ENCODE measurements around the gene MEGF11.

Gene MEGF11

DNA sequence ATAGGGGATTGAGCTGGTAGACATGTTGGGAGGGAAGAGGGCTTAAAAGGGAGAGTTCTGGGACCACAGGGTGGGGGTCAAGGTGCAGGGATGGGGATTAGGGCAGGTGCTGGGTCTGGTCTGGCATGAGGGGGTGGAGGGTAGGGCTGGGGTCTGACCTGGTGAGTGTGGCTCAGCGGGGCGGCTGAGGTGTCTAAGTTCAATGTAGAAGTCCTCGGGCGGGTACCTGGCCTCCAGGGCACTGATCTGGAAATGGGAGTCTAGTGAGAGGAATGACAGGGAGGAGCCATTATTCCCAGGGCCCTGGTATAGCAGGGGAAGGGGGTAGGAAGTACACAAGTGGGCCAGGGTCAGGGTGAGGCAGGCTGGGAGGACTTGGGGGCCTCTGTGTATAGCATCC lies 344.7 kb downstream of the MEGF11 start:
- Histone ChIP-seq H3K9me3 (ENCODE audit: insufficient read depth, low read length) (no peaks in the 10 kb centered on the region), H3K27ac (ENCODE audit: low read depth, low read length) (no peak overlapping the region), H2AFZ (ENCODE audit: low read depth, low read length, severe bottlenecking) (no peak overlapping the region), H3K36me3 (ENCODE audit: low read length) (no peaks in the 10 kb centered on the region), H3F3A (ENCODE audit: insufficient read depth) (no peaks in the 10 kb centered on the region), H3K4me2 (ENCODE audit: low read depth, low read length, poor library complexity, severe bottlenecking) (no peak overlapping the region), H3K27me3 (ENCODE audit: low read length) (no peaks in the 10 kb centered on the region), H3K4me3 (ENCODE audit: insufficient read depth, low read length, poor library complexity, severe bottlenecking) (no peak overlapping the region), H3K9ac (ENCODE audit: low read length) (no peak overlapping the region), H4K20me1 (ENCODE audit: low read depth, low read length) (no peaks in the 10 kb centered on the region), H3K9me2 (replicated peaks; ENCODE audit: insufficient read depth, low read length) (no peaks in the 10 kb centered on the region), H3K79me2 (ENCODE audit: insufficient read depth, low read length) (no peaks in the 10 kb centered on the region)
- TF ChIP-seq, protein P1, sequence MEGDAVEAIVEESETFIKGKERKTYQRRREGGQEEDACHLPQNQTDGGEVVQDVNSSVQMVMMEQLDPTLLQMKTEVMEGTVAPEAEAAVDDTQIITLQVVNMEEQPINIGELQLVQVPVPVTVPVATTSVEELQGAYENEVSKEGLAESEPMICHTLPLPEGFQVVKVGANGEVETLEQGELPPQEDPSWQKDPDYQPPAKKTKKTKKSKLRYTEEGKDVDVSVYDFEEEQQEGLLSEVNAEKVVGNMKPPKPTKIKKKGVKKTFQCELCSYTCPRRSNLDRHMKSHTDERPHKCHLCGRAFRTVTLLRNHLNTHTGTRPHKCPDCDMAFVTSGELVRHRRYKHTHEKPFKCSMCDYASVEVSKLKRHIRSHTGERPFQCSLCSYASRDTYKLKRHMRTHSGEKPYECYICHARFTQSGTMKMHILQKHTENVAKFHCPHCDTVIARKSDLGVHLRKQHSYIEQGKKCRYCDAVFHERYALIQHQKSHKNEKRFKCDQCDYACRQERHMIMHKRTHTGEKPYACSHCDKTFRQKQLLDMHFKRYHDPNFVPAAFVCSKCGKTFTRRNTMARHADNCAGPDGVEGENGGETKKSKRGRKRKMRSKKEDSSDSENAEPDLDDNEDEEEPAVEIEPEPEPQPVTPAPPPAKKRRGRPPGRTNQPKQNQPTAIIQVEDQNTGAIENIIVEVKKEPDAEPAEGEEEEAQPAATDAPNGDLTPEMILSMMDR (IDR thresholded peaks at IDR 0.05; ENCODE audit: insufficient read depth, low read length, poor library complexity, severe bottlenecking): no peak
- TF ChIP-seq EZH2phosphoT487 (conservative IDR thresholded peaks at IDR 0.05; ENCODE audit: low read length): no peak

- H3K9me2 ChIP-seq (replicated peaks; ENCODE audit: insufficient read depth, low read length): no peaks in the 10 kb centered on the region
Observed at GRCh38 chr15:65907661-65908060, 345.9 kb downstream of the MEGF11 start.

DNA sequence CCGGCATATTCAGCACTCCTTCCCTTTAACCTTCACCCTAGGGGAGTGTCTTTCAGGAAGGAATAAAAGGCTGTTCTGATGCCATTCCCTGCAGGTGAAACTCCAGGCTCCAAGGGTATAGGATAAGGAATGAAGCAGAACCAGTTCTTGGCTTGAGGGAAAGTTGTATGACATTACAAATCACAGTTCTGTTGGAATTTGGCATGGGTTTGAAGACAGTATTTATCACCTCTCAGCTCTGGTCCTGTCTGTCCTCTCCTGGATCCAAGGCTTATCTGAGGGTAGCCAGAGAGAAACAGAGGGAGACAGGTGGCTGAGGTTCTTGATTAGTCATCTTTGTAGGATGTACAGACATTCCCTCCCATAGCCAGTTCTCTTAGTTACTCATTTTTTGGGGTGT lies 347.2 kb downstream of the MEGF11 start:
- Histone ChIP-seq H4K20me1 (ENCODE audit: low read depth, low read length) (no peaks in the 10 kb centered on the region), H3K36me3 (ENCODE audit: low read length) (no peaks in the 10 kb centered on the region), H3K79me2 (ENCODE audit: insufficient read depth, low read length) (no peaks in the 10 kb centered on the region), H3K27ac (ENCODE audit: low read depth, low read length) (no peak overlapping the region), H3K4me2 (ENCODE audit: low read depth, low read length, poor library complexity, severe bottlenecking) (no peak overlapping the region), H3K9me2 (replicated peaks; ENCODE audit: insufficient read depth, low read length) (no peaks in the 10 kb centered on the region), H2AFZ (ENCODE audit: low read depth, low read length, severe bottlenecking) (no peak overlapping the region), H3K4me3 (ENCODE audit: insufficient read depth, low read length, poor library complexity, severe bottlenecking) (no peak overlapping the region), H3F3A (ENCODE audit: insufficient read depth) (no peaks in the 10 kb centered on the region), H3K27me3 (ENCODE audit: low read length) (no peaks in the 10 kb centered on the region), H3K9me3 (ENCODE audit: insufficient read depth, low read length) (no peaks in the 10 kb centered on the region), H3K9ac (ENCODE audit: low read length) (no peak overlapping the region)
- TF ChIP-seq EZH2phosphoT487 (conservative IDR thresholded peaks at IDR 0.05; ENCODE audit: low read length): no peak
- TF ChIP-seq, protein P1 (IDR thresholded peaks at IDR 0.05; ENCODE audit: insufficient read depth, low read length, poor library complexity, severe bottlenecking): no peak

More at GRCh38 chr15:65907661-65908060, 345.9 kb downstream of the MEGF11 start:
- Histone ChIP-seq H3K27ac (ENCODE audit: low read depth, low read length) (no peak overlapping the region), H3K4me3 (ENCODE audit: insufficient read depth, low read length, poor library complexity, severe bottlenecking) (no peak overlapping the region), H3K27me3 (ENCODE audit: low read length) (no peaks in the 10 kb centered on the region), H2AFZ (ENCODE audit: low read depth, low read length, severe bottlenecking) (no peak overlapping the region), H3F3A (ENCODE audit: insufficient read depth) (no peaks in the 10 kb centered on the region), H4K20me1 (ENCODE audit: low read depth, low read length) (no peaks in the 10 kb centered on the region), H3K9ac (ENCODE audit: low read length) (no peak overlapping the region), H3K4me2 (ENCODE audit: low read depth, low read length, poor library complexity, severe bottlenecking) (no peak overlapping the region), H3K9me3 (ENCODE audit: insufficient read depth, low read length) (no peaks in the 10 kb centered on the region), H3K36me3 (ENCODE audit: low read length) (no peaks in the 10 kb centered on the region), H3K79me2 (ENCODE audit: insufficient read depth, low read length) (no peaks in the 10 kb centered on the region)
- TF ChIP-seq EZH2phosphoT487 (conservative IDR thresholded peaks at IDR 0.05; ENCODE audit: low read length): no peak
- TF ChIP-seq, protein P1 (IDR thresholded peaks at IDR 0.05; ENCODE audit: insufficient read depth, low read length, poor library complexity, severe bottlenecking): no peak
